ENCODE measurements around the gene DRG2. TPM values are rescaled to one million over a fixed set of nuclear protein-coding genes. Genes with fewer than 3 reads are reported as not detected.

The DRG2 gene
- total and polyA plus RNA-seq, 2 of the 8 experiments (the other 6 are each of a cell fraction or from before 2014, with no cell fraction given) = 44.6 to 47.8 TPM

DNA sequence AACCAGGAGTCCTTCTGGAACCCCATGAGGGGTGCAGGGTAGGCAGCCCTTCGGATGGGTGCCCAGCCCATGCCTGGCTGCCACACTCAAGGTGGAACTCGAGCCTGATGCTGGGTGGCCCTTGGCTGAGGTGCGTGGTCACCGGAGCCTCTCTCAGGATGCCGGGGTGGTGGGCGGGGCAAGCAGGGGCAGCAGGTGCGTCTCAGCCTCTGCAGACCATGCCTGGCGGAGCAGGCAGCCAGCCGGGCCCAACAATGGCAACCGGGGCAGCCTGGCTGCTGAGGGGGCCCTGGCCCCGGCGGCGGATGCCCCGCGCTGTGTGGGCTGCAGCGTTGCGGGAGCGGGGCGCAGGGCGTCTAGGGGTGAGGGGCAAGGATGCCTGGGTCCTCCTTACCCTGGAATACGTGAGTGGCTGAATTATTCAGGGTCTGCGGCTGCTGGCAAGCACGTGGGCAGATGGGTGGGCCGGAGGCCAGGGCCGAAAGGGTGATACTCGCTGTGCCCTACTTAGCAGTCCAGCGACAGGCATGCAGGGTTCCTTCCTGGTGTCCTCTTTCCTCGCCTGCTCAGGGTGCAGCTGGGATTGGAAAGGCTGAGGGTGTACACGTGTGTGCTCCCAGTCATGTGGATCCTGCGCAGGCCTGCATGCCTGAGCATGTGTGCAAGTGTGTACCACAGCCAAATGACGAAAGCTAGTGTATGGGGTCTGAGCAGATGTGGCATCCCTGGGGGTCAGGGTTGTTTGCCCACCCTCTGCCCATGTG lies 35.4 kb downstream of the DRG2 start (continued):
- TF ChIP-seq GTF2F1 (IDR thresholded peaks at IDR 0.05; ENCODE audit: borderline replicate concordance, low read depth, low read length) = no peak
- TF ChIP-seq RXRA (IDR thresholded peaks at IDR 0.05; ENCODE audit: insufficient read depth, low read depth, low read length) = no peak
- no peak for TF ChIP-seq SAP30 (IDR thresholded peaks at IDR 0.05; ENCODE audit: insufficient read depth, insufficient replicate concordance, low read length)
- TF ChIP-seq BCL11A (IDR thresholded peaks at IDR 0.05; ENCODE audit: low read depth in 2 of 2, low read length in 2 of 2) = no peak
- TF ChIP-seq, protein P1, sequence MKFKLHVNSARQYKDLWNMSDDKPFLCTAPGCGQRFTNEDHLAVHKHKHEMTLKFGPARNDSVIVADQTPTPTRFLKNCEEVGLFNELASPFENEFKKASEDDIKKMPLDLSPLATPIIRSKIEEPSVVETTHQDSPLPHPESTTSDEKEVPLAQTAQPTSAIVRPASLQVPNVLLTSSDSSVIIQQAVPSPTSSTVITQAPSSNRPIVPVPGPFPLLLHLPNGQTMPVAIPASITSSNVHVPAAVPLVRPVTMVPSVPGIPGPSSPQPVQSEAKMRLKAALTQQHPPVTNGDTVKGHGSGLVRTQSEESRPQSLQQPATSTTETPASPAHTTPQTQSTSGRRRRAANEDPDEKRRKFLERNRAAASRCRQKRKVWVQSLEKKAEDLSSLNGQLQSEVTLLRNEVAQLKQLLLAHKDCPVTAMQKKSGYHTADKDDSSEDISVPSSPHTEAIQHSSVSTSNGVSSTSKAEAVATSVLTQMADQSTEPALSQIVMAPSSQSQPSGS (IDR thresholded peaks at IDR 0.05; ENCODE audit: low read length) = no peak
- TF ChIP-seq, protein P2, sequence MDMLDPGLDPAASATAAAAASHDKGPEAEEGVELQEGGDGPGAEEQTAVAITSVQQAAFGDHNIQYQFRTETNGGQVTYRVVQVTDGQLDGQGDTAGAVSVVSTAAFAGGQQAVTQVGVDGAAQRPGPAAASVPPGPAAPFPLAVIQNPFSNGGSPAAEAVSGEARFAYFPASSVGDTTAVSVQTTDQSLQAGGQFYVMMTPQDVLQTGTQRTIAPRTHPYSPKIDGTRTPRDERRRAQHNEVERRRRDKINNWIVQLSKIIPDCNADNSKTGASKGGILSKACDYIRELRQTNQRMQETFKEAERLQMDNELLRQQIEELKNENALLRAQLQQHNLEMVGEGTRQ (IDR thresholded peaks at IDR 0.05; ENCODE audit: low read length) = no peak
